Measurements from ENCODE around the gene NCAPG.

The NCAPG gene

GRCh38 chr4:17766826-17767458 lies 43.8 kb upstream of the NCAPG start:
- no peak overlapping the region for H3K9ac ChIP-seq (ENCODE audit: insufficient read length, low read depth)
- no peaks in the 10 kb centered on the region for H3K4me1 ChIP-seq (ENCODE audit: insufficient read depth, insufficient read length)
- DNase-seq (ENCODE audit: low read depth, low spot score) = no peak
- H3K27me3 ChIP-seq (ENCODE audit: insufficient read depth, insufficient read length) = no peaks in the 10 kb centered on the region
- no peak for TF ChIP-seq YY1 (IDR thresholded peaks at IDR 0.05; ENCODE audit: insufficient read depth, insufficient read length)
- no peak for TF ChIP-seq SUZ12 (IDR thresholded peaks at IDR 0.05; ENCODE audit: extremely low read depth, insufficient read depth, insufficient read length)
- no peak for TF ChIP-seq ZNF274 (IDR thresholded peaks at IDR 0.05; ENCODE audit: low read depth, low read length)
- H3K36me3 ChIP-seq (ENCODE audit: insufficient read depth, insufficient read length, low read length) = no peaks in the 10 kb centered on the region
- H3K4me3 ChIP-seq (ENCODE audit: insufficient read length, low read depth) = no peak overlapping the region
- peaks cover 32% of the 10 kb centered on the region; the same call in 1 of the 2 replicates for H3K9me3 ChIP-seq (ENCODE audit: insufficient read depth, low read length)

GRCh38 chr4:17769406-17770174 lies 41.2 kb upstream of the NCAPG start:
- H3K4me3 ChIP-seq (ENCODE audit: insufficient read length, low read depth) = no peak overlapping the region
- no peaks in the 10 kb centered on the region for H3K4me1 ChIP-seq (ENCODE audit: insufficient read depth, insufficient read length)
- peaks cover 29% of the 10 kb centered on the region; the same call in 1 of the 2 replicates for H3K9me3 ChIP-seq (ENCODE audit: insufficient read depth, low read length)
- H3K9ac ChIP-seq (ENCODE audit: insufficient read length, low read depth) = no peak overlapping the region
- DNase-seq (ENCODE audit: low read depth, low spot score) = no peak
- no peaks in the 10 kb centered on the region for H3K27me3 ChIP-seq (ENCODE audit: insufficient read depth, insufficient read length)
- H3K36me3 ChIP-seq (ENCODE audit: insufficient read depth, insufficient read length, low read length) = no peaks in the 10 kb centered on the region
- no peak for TF ChIP-seq SUZ12 (IDR thresholded peaks at IDR 0.05; ENCODE audit: extremely low read depth, insufficient read depth, insufficient read length)
- no peak for TF ChIP-seq YY1 (IDR thresholded peaks at IDR 0.05; ENCODE audit: insufficient read depth, insufficient read length)
- no peak for TF ChIP-seq ZNF274 (IDR thresholded peaks at IDR 0.05; ENCODE audit: low read depth, low read length)

DNA sequence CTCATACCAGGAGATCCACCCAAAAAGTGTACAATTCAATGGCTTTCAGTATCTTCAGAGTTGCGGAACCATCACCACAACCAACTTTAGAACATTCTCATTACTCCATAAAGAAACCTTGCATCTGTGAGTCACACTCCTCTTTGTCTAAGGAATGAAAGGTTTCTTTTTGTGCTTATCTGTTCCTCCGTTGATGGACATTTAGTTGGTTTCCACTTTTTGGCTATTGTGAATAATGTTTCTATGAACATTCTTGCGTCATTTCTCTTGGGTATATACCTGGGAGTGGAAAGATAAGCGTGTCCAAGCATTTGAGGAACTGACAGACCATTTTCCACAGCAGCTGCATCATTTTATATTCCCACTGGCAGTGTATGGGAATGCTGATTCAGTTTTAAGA lies 39.9 kb upstream of the NCAPG start:
- no peak for DNase-seq (ENCODE audit: low read depth, low spot score)
- H3K4me1 ChIP-seq (ENCODE audit: insufficient read depth, insufficient read length) = no peaks in the 10 kb centered on the region
- no peak overlapping the region for H3K4me3 ChIP-seq (ENCODE audit: insufficient read length, low read depth)
- H3K9ac ChIP-seq (ENCODE audit: insufficient read length, low read depth) = no peak overlapping the region
- H3K9me3 ChIP-seq (ENCODE audit: insufficient read depth, low read length) = peaks cover 24% of the 10 kb centered on the region; the same call in 1 of the 2 replicates
- H3K27me3 ChIP-seq (ENCODE audit: insufficient read depth, insufficient read length) = no peaks in the 10 kb centered on the region
- TF ChIP-seq ZNF274 (IDR thresholded peaks at IDR 0.05; ENCODE audit: low read depth, low read length) (no peak), YY1 (IDR thresholded peaks at IDR 0.05; ENCODE audit: insufficient read depth, insufficient read length) (no peak), SUZ12 (IDR thresholded peaks at IDR 0.05; ENCODE audit: extremely low read depth, insufficient read depth, insufficient read length) (no peak)
- no peaks in the 10 kb centered on the region for H3K36me3 ChIP-seq (ENCODE audit: insufficient read depth, insufficient read length, low read length)

DNA sequence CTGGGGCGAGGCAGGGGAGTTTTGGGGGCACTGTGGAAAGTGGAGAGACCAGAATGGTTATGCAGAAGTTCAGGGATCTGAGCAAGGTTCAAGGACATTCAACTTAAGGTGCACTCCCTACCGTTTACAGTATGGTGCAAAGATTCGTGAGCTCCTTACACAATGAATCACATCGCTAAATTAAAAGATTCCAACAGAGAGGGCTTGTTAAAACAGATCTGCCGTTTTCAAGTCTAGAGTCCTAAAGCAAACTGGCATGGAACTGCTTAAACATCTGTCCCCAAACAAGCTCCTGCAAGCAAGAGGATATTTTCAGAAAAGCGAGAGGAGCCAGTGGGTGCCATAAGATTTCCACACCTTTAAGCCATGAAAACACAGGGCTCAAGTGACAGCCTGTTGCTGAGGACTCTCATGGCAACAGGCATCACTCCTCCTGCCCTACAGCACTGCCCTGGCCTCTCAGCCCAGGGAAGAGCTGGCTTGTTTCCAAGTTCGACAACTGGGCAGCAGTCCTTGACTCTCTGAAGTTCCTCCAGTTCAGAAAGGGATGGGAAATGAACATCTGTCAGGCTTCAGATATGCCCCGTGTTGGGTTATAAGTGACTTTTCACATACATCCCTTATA lies 39.4 kb upstream of the NCAPG start:
- no peak overlapping the region for H3K4me3 ChIP-seq (ENCODE audit: insufficient read length, low read depth)
- H3K4me1 ChIP-seq (ENCODE audit: insufficient read depth, insufficient read length) = no peaks in the 10 kb centered on the region
- H3K36me3 ChIP-seq (ENCODE audit: insufficient read depth, insufficient read length, low read length) = no peaks in the 10 kb centered on the region
- H3K9ac ChIP-seq (ENCODE audit: insufficient read length, low read depth) = no peak overlapping the region
- H3K27me3 ChIP-seq (ENCODE audit: insufficient read depth, insufficient read length) = no peaks in the 10 kb centered on the region
- no peak for DNase-seq (ENCODE audit: low read depth, low spot score)
- TF ChIP-seq YY1 (IDR thresholded peaks at IDR 0.05; ENCODE audit: insufficient read depth, insufficient read length) (no peak), ZNF274 (IDR thresholded peaks at IDR 0.05; ENCODE audit: low read depth, low read length) (no peak), SUZ12 (IDR thresholded peaks at IDR 0.05; ENCODE audit: extremely low read depth, insufficient read depth, insufficient read length) (no peak)
- H3K9me3 ChIP-seq (ENCODE audit: insufficient read depth, low read length) = peaks cover 20% of the 10 kb centered on the region; the same call in 1 of the 2 replicates

- no peaks in the 10 kb centered on the region for H3K36me3 ChIP-seq (ENCODE audit: insufficient read depth, insufficient read length, low read length)
- H3K27me3 ChIP-seq (ENCODE audit: insufficient read depth, insufficient read length) = no peaks in the 10 kb centered on the region
Measured at GRCh38 chr4:17773135-17773698, 37.6 kb upstream of the NCAPG start.

DNA sequence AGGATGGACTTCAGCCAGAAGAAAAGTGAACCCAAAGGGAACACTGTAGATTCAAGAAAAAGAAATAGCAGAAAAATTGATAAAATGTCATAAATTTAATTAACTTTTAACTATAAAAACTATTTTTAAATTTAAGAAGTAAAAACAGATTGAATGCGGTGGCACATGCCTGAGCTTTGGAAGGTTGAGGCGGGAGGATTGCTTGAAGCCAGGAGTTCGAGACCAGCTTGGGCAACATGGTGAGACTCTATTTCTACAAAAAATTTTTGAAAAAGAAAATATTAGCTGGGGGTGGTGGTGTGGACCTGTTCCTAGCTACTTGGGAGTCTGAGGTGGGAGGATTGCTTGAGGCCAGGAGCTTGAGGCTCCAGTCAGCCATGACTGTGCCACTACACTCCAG lies 32.3 kb upstream of the NCAPG start:
- H3K9me3 ChIP-seq (ENCODE audit: insufficient read depth, low read length) = no peaks in the 10 kb centered on the region
- no peaks in the 10 kb centered on the region for H3K36me3 ChIP-seq (ENCODE audit: insufficient read depth, insufficient read length, low read length)
- H3K9ac ChIP-seq (ENCODE audit: insufficient read length, low read depth) = no peak overlapping the region
- TF ChIP-seq ZNF274 (IDR thresholded peaks at IDR 0.05; ENCODE audit: low read depth, low read length) (no peak), YY1 (IDR thresholded peaks at IDR 0.05; ENCODE audit: insufficient read depth, insufficient read length) (no peak), SUZ12 (IDR thresholded peaks at IDR 0.05; ENCODE audit: extremely low read depth, insufficient read depth, insufficient read length) (no peak)
- no peak overlapping the region for H3K4me3 ChIP-seq (ENCODE audit: insufficient read length, low read depth)
- DNase-seq (ENCODE audit: low read depth, low spot score) = no peak
- peaks cover 44% of the 10 kb centered on the region for H3K27me3 ChIP-seq (ENCODE audit: insufficient read depth, insufficient read length)
- no peaks in the 10 kb centered on the region for H3K4me1 ChIP-seq (ENCODE audit: insufficient read depth, insufficient read length)

More at GRCh38 chr4:17773135-17773698, 37.6 kb upstream of the NCAPG start:
- Histone ChIP-seq H3K9ac (ENCODE audit: insufficient read length, low read depth) (no peak overlapping the region), H3K4me1 (ENCODE audit: insufficient read depth, insufficient read length) (no peaks in the 10 kb centered on the region), H3K4me3 (ENCODE audit: insufficient read length, low read depth) (no peak overlapping the region), H3K9me3 (ENCODE audit: insufficient read depth, low read length) (peaks cover 2% of the 10 kb centered on the region; the same call in 1 of the 2 replicates)
- no peak for DNase-seq (ENCODE audit: low read depth, low spot score)
- TF ChIP-seq YY1 (IDR thresholded peaks at IDR 0.05; ENCODE audit: insufficient read depth, insufficient read length) (no peak), ZNF274 (IDR thresholded peaks at IDR 0.05; ENCODE audit: low read depth, low read length) (no peak), SUZ12 (IDR thresholded peaks at IDR 0.05; ENCODE audit: extremely low read depth, insufficient read depth, insufficient read length) (no peak)

Data from NT2/D1 (cell line).